CD4-positive, alpha-beta memory T cell (primary cell): ENCODE results near the gene TCERG1L. TPM values are rescaled to one million over a fixed set of nuclear protein-coding genes. Genes with fewer than 3 reads are reported as not detected.

ENCODE experiments used
- CTCF ChIA-PET: fragments of 350-600 bp; sonication (Branson Sonifier 250); formaldehyde crosslinking; loops from one replicate; lab custom pipeline; 2021; ENCODE audit warnings: inconsistent platforms; ENCODE audit not compliant: partially characterized antibody; lab: Charles Lee
- POLR2A ChIA-PET: fragments of 350-600 bp; sonication (Branson Sonifier 250); formaldehyde crosslinking; loops from one replicate; lab custom pipeline; 2021; ENCODE audit not compliant: partially characterized antibody; lab: Charles Lee
- DNase-seq, 5 donors: peaks; one replicate each; pipeline versions ENCODE4 v3.0.0 to v3.0.0-alpha.2; 2020 to 2022; ENCODE audit warnings: mixed read lengths in 1 of 5
- H3K27ac ChIP-seq: one replicate; pipeline ENCODE4 v1.7.0; 2013; ENCODE audit warnings: low read depth, low read length
- H3K27me3 ChIP-seq: 2 replicates; pipeline ENCODE4 v1.7.0; 2013; ENCODE audit warnings: mild to moderate bottlenecking, low read length, moderate library complexity; ENCODE audit not compliant: insufficient read depth
- H3K36me3 ChIP-seq: 2 replicates; pipeline ENCODE4 v1.7.0; 2013; ENCODE audit warnings: mild to moderate bottlenecking, low read length, moderate library complexity; ENCODE audit not compliant: insufficient read depth
- H3K4me1 ChIP-seq: 2 replicates; pipeline ENCODE4 v1.7.0; 2013; ENCODE audit warnings: mild to moderate bottlenecking, low read length, moderate library complexity; ENCODE audit not compliant: insufficient read depth
- H3K4me3 ChIP-seq, 2 donors: one replicate each; pipeline ENCODE4 v1.7.0; 2013; ENCODE audit warnings: low read length in 2 of 2, mild to moderate bottlenecking in 1 of 2
- H3K9me3 ChIP-seq, 2 donors: one replicate each; pipeline ENCODE4 v1.7.0; 2013; ENCODE audit warnings: low read length in 2 of 2, control low read depth in 1 of 2; ENCODE audit not compliant: control insufficient read depth in 1 of 2
- H3K27ac Mint-ChIP-seq, 7 donors: one replicate each; pipeline ENCODE4 v1.8.0; 2020 to 2021; ENCODE audit warnings: mixed read lengths in 7 of 7, mild to moderate bottlenecking in 6 of 7, inconsistent platforms in 3 of 7, moderate library complexity in 3 of 7
- H3K27me3 Mint-ChIP-seq, 2 donors: one replicate each; pipeline ENCODE4 v1.8.0; 2020 to 2021; ENCODE audit warnings: mixed read lengths in 2 of 2
- H3K36me3 Mint-ChIP-seq, 2 donors: one replicate each; pipeline ENCODE4 v1.8.0; 2020 to 2021; ENCODE audit warnings: mixed read lengths in 2 of 2, inconsistent platforms in 1 of 2, mild to moderate bottlenecking in 1 of 2
- H3K4me1 Mint-ChIP-seq, 4 donors: one replicate each; pipeline ENCODE4 v1.8.0; 2020 to 2021; ENCODE audit warnings: mixed read lengths in 4 of 4, mild to moderate bottlenecking in 1 of 4
- H3K4me3 Mint-ChIP-seq, 8 donors: one replicate each; pipeline ENCODE4 v1.8.0; 2020 to 2021; ENCODE audit warnings: mixed read lengths in 8 of 8, mild to moderate bottlenecking in 7 of 8, moderate library complexity in 6 of 8, inconsistent platforms in 3 of 8
- H3K9me3 Mint-ChIP-seq, 8 donors: one replicate each; pipeline ENCODE4 v1.8.0; 2020 to 2021; ENCODE audit warnings: mixed read lengths in 8 of 8, mild to moderate bottlenecking in 5 of 8, inconsistent platforms in 3 of 8, moderate library complexity in 1 of 8
- intact Hi-C: fragments of 100-400 bp; cut with micrococcal nuclease; formaldehyde crosslinking; loops from one replicate; pipeline ENCODE4 v1.15.1; 2023
- polyA plus RNA-seq, 2 donors: library from polyadenylated mRNA; unstranded; fragments of 300-500 nt; fragmentation: Illumina TruSeq; gene quantifications; one replicate each; pipeline ENCODE4 v1.2.3, GENCODE V29; 2021
- total RNA-seq, 2 experiments: library from RNA; stranded (reverse); gene quantifications; one replicate each; pipeline ENCODE4 v1.2.3, GENCODE V29; 2021

The TCERG1L gene
- total and polyA plus RNA-seq, 4 experiments from 2014 or later, result not detected

GRCh38 chr10:131212763-131213325 lies 98.7 kb downstream of the TCERG1L start:
- no peak for DNase-seq
- Histone ChIP-seq H3K4me1 (no peaks in the 10 kb centered on the region), H3K27me3 (no peaks in the 10 kb centered on the region), H3K4me3 (no peak overlapping the region), H3K9me3 (no peaks in the 10 kb centered on the region), H3K36me3 (no peaks in the 10 kb centered on the region), H3K27ac (no peak overlapping the region)
- H3K4me1 Mint-ChIP-seq, result no peaks in the 10 kb centered on the region
- H3K27ac Mint-ChIP-seq, result no peak overlapping the region
- no peak overlapping the region for H3K4me3 Mint-ChIP-seq
- intact Hi-C loops, result no loop called here
- peaks cover 0 to 3% (median 0%) of the 10 kb centered on the region in 8 donors for H3K9me3 Mint-ChIP-seq
- no peaks in the 10 kb centered on the region for H3K36me3 Mint-ChIP-seq
- H3K27me3 Mint-ChIP-seq, result peaks cover 0 to 1% of the 10 kb centered on the region in 2 donors
- POLR2A ChIA-PET, result no interaction called here
- CTCF ChIA-PET, result no interaction called here

DNA sequence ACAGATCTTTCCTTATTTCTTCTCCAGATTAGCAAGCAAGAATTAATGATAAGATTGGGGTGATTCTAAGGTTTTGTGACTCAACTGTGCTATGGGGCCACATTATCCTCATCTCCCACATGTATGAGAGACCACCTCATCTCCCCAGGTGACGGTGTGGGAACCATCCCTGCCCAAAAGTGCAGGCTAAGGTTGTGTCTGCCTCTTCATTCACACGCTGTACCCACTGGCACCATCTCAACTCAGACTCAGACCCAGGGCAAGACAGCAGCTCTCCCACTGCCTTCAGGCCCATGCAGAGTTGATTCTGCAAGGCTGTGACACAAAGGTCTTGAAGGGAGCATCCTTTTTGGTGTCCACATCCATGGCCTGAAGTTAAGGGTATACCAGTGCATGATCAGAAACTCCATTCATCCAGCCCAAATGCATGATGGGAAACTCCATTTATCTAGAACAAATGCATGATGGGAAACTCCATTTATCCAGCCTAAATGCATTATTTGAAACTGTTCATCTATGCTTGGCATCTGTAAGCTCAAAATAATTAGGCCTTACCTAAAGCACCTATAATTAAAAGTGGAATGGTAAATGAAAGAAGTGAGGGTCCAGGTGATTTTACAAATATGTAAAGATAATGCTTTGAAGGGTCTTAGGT lies 99.4 kb downstream of the TCERG1L start:
- POLR2A ChIA-PET, result no interaction called here
- H3K9me3 ChIP-seq, result no peaks in the 10 kb centered on the region
- no peaks in the 10 kb centered on the region for H3K36me3 Mint-ChIP-seq
- intact Hi-C loops, result no loop called here
- no peak for DNase-seq
- peaks cover 0 to 2% (median 0%) of the 10 kb centered on the region in 8 donors for H3K9me3 Mint-ChIP-seq
- H3K36me3 ChIP-seq, result no peaks in the 10 kb centered on the region
- no peak overlapping the region for H3K27ac Mint-ChIP-seq
- no peak overlapping the region for H3K4me3 Mint-ChIP-seq
- H3K4me1 ChIP-seq, result no peaks in the 10 kb centered on the region
- CTCF ChIA-PET, result no interaction called here
- H3K4me3 ChIP-seq, result no peak overlapping the region
- no peaks in the 10 kb centered on the region for H3K4me1 Mint-ChIP-seq
- no peak overlapping the region for H3K27ac ChIP-seq
- peaks cover 0 to 1% of the 10 kb centered on the region in 2 donors for H3K27me3 Mint-ChIP-seq
- H3K27me3 ChIP-seq, result no peaks in the 10 kb centered on the region

GRCh38 chr10:131211559-131211958 lies 100.0 kb downstream of the TCERG1L start:
- no peaks in the 10 kb centered on the region for H3K4me1 ChIP-seq
- DNase-seq, result no peak
- no peak overlapping the region for H3K27ac ChIP-seq
- peak overlapping the region in 1 of 8 donors; percentile 42 for H3K4me3 Mint-ChIP-seq
- H3K27ac Mint-ChIP-seq, result no peak overlapping the region
- ChIA-PET CTCF (no interaction called here), POLR2A (no interaction called here)
- H3K27me3 Mint-ChIP-seq, result peaks cover 0 to 1% of the 10 kb centered on the region in 2 donors
- H3K27me3 ChIP-seq, result no peaks in the 10 kb centered on the region
- H3K36me3 ChIP-seq, result no peaks in the 10 kb centered on the region
- no peaks in the 10 kb centered on the region for H3K4me1 Mint-ChIP-seq
- H3K9me3 Mint-ChIP-seq, result no peaks in the 10 kb centered on the region
- H3K36me3 Mint-ChIP-seq, result no peaks in the 10 kb centered on the region
- no peak overlapping the region for H3K4me3 ChIP-seq
- intact Hi-C loops, result no loop called here
- no peaks in the 10 kb centered on the region for H3K9me3 ChIP-seq

DNA sequence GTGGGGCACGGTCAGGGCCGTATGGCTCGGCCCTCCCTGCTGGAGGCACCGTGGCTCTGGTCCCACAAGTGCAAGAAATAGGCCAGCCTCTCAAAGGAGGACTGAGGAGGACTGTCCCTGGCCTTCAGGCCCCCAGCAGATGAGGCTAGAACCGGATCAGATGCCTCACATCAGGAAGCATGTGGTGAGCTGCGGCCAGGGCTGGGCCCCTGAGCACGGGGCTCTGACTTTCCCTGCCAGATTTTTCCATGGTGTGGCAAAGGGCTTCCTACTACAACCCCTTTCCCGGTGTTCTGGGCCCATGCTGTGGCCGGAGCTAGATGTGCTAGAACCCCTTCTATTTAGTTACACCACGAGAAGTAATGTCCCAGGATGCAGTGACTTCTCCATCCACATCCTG lies 100.4 kb downstream of the TCERG1L start:
- Histone ChIP-seq H3K27me3 (no peaks in the 10 kb centered on the region), H3K4me1 (no peaks in the 10 kb centered on the region), H3K36me3 (no peaks in the 10 kb centered on the region), H3K27ac (no peak overlapping the region), H3K9me3 (no peaks in the 10 kb centered on the region), H3K4me3 (no peak overlapping the region)
- Mint-ChIP-seq H3K9me3 (no peaks in the 10 kb centered on the region), H3K27me3 (peaks cover 0 to 1% of the 10 kb centered on the region in 2 donors), H3K4me3 (peak overlapping the region in 1 of 8 donors; percentile 42), H3K36me3 (no peaks in the 10 kb centered on the region), H3K4me1 (no peaks in the 10 kb centered on the region), H3K27ac (no peak overlapping the region)
- ChIA-PET CTCF (no interaction called here), POLR2A (no interaction called here)
- DNase-seq, result no peak
- intact Hi-C loops, result no loop called here

- ChIA-PET CTCF (no interaction called here), POLR2A (no interaction called here)
- no peak for DNase-seq
- Mint-ChIP-seq H3K27me3 (peaks cover 0 to 1% of the 10 kb centered on the region in 2 donors), H3K4me3 (no peak overlapping the region), H3K4me1 (no peaks in the 10 kb centered on the region), H3K27ac (no peak overlapping the region), H3K36me3 (no peaks in the 10 kb centered on the region), H3K9me3 (peaks cover 0 to 5% (median 0%) of the 10 kb centered on the region in 8 donors)
- Histone ChIP-seq H3K27ac (no peak overlapping the region), H3K36me3 (no peaks in the 10 kb centered on the region), H3K4me3 (no peak overlapping the region), H3K9me3 (no peaks in the 10 kb centered on the region), H3K27me3 (no peaks in the 10 kb centered on the region), H3K4me1 (no peaks in the 10 kb centered on the region)
- intact Hi-C loops, result no loop called here
These were observed 101.3 kb downstream of the TCERG1L start for GRCh38 chr10:131210181-131210580.

- no peak for DNase-seq
These were observed 103.7 kb downstream of the TCERG1L start for GRCh38 chr10:131207584-131208532.

GRCh38 chr10:131207176-131207575 lies 104.3 kb downstream of the TCERG1L start:
- intact Hi-C loops, result no loop called here

More at GRCh38 chr10:131207584-131208532, 103.7 kb downstream of the TCERG1L start:
- CTCF ChIA-PET, result no interaction called here
- Mint-ChIP-seq H3K36me3 (no peaks in the 10 kb centered on the region), H3K27ac (no peak overlapping the region), H3K4me1 (no peaks in the 10 kb centered on the region), H3K27me3 (no peaks in the 10 kb centered on the region), H3K9me3 (peaks cover 0 to 5% (median 0%) of the 10 kb centered on the region in 8 donors), H3K4me3 (no peak overlapping the region)
- H3K27me3 ChIP-seq, result no peaks in the 10 kb centered on the region
- POLR2A ChIA-PET, result no interaction called here
- no peaks in the 10 kb centered on the region for H3K9me3 ChIP-seq
- no peaks in the 10 kb centered on the region for H3K36me3 ChIP-seq
- no peak overlapping the region for H3K4me3 ChIP-seq
- H3K27ac ChIP-seq, result no peak overlapping the region
- intact Hi-C loops, result no loop called here
- no peaks in the 10 kb centered on the region for H3K4me1 ChIP-seq

More at GRCh38 chr10:131207176-131207575, 104.3 kb downstream of the TCERG1L start:
- CTCF ChIA-PET, result no interaction called here
- Mint-ChIP-seq H3K4me1 (no peaks in the 10 kb centered on the region), H3K27me3 (no peaks in the 10 kb centered on the region), H3K4me3 (no peak overlapping the region), H3K9me3 (peaks cover 0 to 5% (median 0%) of the 10 kb centered on the region in 8 donors), H3K27ac (no peak overlapping the region), H3K36me3 (no peaks in the 10 kb centered on the region)
- Histone ChIP-seq H3K36me3 (no peaks in the 10 kb centered on the region), H3K4me3 (no peak overlapping the region), H3K9me3 (no peaks in the 10 kb centered on the region), H3K27me3 (no peaks in the 10 kb centered on the region), H3K27ac (no peak overlapping the region), H3K4me1 (no peaks in the 10 kb centered on the region)
- POLR2A ChIA-PET, result no interaction called here
- DNase-seq, result no peak
